Peyer's patch (tissue), 4 donors: ENCODE results near the gene FAM149A. TPM values are rescaled to one million over a fixed set of nuclear protein-coding genes. Genes with fewer than 3 reads are reported as not detected.

ENCODE experiments used
- DNase-seq, 3 donors: peaks; one replicate each; pipeline ENCODE4 v3.0.0-alpha.2; 2017 to 2019
- H3K27ac ChIP-seq, 4 donors: fragments of 200-600 bp; sonication (generic); one replicate each; pipeline ENCODE4 v1.5.1; 2016 to 2019
- H3K27me3 ChIP-seq, 2 donors: fragments of 200-600 bp; sonication (generic); one replicate each; pipeline ENCODE4 v1.5.1; 2019
- H3K36me3 ChIP-seq, 3 donors: fragments of 200-600 bp; sonication (generic); one replicate each; pipeline ENCODE4 v1.5.1; 2016 to 2019
- H3K4me1 ChIP-seq, 4 donors: fragments of 200-600 bp; sonication (generic); one replicate each; pipeline ENCODE4 v1.5.1; 2016 to 2019
- H3K4me3 ChIP-seq, 4 donors: fragments of 200-600 bp; sonication (generic); 1 replicate in 3 of 4; 2 replicates in 1 of 4; pipeline ENCODE4 v1.5.1; 2016 to 2019; ENCODE audit warnings: mild to moderate bottlenecking in 1 of 4
- H3K9me3 ChIP-seq, 4 donors: fragments of 200-600 bp; sonication (generic); one replicate each; pipeline ENCODE4 v1.5.1; 2016 to 2019; ENCODE audit warnings: mild to moderate bottlenecking in 1 of 4
- POLR2A ChIP-seq, 2 donors: fragments of 450-650 bp; IDR thresholded peaks; one replicate each; pipeline ENCODE4 v1.5.1; 2017; ENCODE audit warnings: antibody characterized with exemption in 2 of 2, mild to moderate bottlenecking in 2 of 2, moderate library complexity in 2 of 2
- total RNA-seq, 4 donors: library from RNA; depleted of rRNA; stranded (reverse); fragments of >200 nt; gene quantifications; one replicate each; pipeline ENCODE4 v1.1.0, GENCODE V29; 2016
- TF ChIP-seq, protein P1 (sequence below), 6 experiments: fragments of 450-650 bp in 4 of 6; fragments of 200-600 bp in 2 of 6; sonication (generic) in 1 of 6; IDR thresholded peaks; one replicate each; pipeline ENCODE4 v1.5.1; 2017 to 2019; ENCODE audit warnings: antibody characterized with exemption in 6 of 6, mild to moderate bottlenecking in 3 of 6, moderate library complexity in 1 of 6

The FAM149A gene
- total RNA-seq, result 10 to 100 TPM; 11.2 to 14.0 (median 12.6) TPM

DNA sequence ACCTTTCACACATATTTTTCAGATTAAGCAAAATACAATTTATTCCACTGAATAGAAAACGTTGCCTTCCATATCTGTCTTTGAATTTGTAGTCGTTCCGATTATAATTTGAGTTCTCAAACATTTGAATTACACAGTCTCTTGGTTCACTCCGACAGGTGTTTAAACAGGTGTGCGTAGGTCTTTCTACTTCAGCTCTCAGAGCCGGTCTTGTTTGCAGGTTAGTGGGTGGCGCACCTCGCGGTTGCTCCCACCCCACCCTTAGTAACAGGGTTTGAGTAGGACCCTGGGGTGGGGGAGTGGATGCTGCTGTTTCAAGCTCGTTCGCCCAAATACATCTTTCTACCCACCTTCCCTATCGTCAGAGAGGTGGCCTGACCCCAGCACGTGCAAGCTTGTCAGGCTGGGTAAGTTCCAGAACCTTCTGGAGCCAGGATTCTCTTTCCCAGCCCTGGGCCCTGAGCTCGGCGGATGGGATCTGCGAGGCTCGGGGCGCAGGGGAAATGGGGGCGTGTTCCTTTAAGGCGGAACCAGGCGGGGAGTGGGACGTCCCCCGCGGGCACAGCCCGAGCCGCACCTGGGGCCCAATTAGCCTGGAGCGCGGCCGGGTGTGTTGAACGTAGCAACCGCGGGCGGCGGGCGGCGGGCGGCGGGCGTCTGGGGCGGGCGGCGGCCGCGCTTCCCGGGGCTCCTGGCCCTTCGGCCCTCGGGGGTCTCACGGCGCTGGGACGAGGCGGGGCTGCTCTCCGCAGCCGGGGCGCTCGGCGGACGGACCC lies at the start of gene FAM149A:
FAM149A (plus strand) TSS at position 591 of the 776 bp plus-strand sequence.
- peak; percentile 38 to 87 (median 87) for DNase-seq
- Histone ChIP-seq H3K27ac (peak within 1 kb of the TSS; percentile 60 to 82 (median 64)), H3K36me3 (no peaks in the 10 kb centered on the region), H3K27me3 (no peaks in the 10 kb centered on the region), H3K9me3 (no peaks in the 10 kb centered on the region), H3K4me3 (peak within 1 kb of the TSS; percentile 44 to 81 (median 60)), H3K4me1 (peaks cover 0 to 4% (median 0%) of the 10 kb centered on the region in 4 donors)
- TF ChIP-seq, protein P1, sequence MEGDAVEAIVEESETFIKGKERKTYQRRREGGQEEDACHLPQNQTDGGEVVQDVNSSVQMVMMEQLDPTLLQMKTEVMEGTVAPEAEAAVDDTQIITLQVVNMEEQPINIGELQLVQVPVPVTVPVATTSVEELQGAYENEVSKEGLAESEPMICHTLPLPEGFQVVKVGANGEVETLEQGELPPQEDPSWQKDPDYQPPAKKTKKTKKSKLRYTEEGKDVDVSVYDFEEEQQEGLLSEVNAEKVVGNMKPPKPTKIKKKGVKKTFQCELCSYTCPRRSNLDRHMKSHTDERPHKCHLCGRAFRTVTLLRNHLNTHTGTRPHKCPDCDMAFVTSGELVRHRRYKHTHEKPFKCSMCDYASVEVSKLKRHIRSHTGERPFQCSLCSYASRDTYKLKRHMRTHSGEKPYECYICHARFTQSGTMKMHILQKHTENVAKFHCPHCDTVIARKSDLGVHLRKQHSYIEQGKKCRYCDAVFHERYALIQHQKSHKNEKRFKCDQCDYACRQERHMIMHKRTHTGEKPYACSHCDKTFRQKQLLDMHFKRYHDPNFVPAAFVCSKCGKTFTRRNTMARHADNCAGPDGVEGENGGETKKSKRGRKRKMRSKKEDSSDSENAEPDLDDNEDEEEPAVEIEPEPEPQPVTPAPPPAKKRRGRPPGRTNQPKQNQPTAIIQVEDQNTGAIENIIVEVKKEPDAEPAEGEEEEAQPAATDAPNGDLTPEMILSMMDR (IDR thresholded peaks at IDR 0.05), result no peak
- TF ChIP-seq POLR2A (IDR thresholded peaks at IDR 0.05), result peak; percentile 52 to 56

DNA sequence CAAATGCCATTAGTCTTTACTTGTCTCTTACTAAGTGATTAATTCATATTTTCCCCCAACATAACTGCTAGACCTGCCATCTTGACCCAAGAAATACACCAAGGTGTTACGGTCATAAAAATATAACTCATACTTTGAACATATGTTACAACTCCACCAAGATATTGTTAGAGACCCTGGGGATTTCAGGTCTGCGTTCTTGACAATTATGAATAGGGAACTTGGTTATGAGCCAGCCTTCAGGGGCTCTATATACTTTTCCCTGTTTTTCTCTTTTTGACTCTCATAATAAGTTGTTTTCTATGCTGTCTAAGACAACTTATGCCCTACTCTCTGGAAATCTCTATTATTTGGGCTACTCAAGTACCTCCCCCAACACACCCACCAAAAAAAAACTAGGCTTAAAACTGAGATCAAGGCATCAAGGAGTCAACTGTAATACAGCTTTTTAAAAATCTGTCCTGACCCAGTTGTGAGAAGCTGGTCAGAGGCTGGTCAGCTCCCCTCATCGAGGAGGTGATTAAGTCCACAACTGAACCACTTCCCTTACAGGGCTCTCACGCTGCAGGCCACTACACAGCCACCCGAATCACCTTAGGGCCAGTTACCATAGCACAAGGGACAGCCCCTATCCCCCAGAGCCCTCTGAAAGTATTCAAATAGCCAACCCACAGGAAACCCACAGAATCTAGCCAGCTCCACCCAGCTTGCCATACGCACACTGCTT lies 46.1 kb upstream of the FAM149A start:
- no peak overlapping the region for H3K4me3 ChIP-seq
- no peak for TF ChIP-seq POLR2A (IDR thresholded peaks at IDR 0.05)
- TF ChIP-seq, protein P1 (IDR thresholded peaks at IDR 0.05), result no peak
- no peaks in the 10 kb centered on the region for H3K27me3 ChIP-seq
- no peak for DNase-seq
- H3K27ac ChIP-seq, result no peak overlapping the region
- no peaks in the 10 kb centered on the region for H3K4me1 ChIP-seq
- H3K9me3 ChIP-seq, result no peaks in the 10 kb centered on the region
- no peaks in the 10 kb centered on the region for H3K36me3 ChIP-seq

DNA sequence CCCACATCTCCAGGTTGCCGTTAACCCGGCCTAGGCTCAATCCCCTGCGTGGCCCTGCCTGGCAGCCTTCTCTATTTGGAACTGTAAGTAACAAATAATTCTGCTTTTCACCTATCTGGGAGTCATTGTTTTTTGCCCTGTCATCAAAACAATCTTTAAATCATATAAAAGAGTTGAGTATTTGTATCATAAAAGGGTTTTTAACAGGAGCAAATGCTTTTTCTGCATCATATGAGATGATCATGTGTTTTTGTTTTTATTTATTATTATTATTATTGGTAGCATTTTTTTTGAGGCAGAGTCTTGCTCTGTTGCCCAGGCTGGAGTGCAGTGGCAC lies 45.6 kb upstream of the FAM149A start:
- no peaks in the 10 kb centered on the region for H3K4me1 ChIP-seq
- no peak for TF ChIP-seq POLR2A (IDR thresholded peaks at IDR 0.05)
- TF ChIP-seq, protein P1 (IDR thresholded peaks at IDR 0.05), result no peak
- no peak overlapping the region for H3K27ac ChIP-seq
- H3K9me3 ChIP-seq, result no peaks in the 10 kb centered on the region
- no peaks in the 10 kb centered on the region for H3K36me3 ChIP-seq
- no peaks in the 10 kb centered on the region for H3K27me3 ChIP-seq
- no peak overlapping the region for H3K4me3 ChIP-seq
- no peak for DNase-seq

DNA sequence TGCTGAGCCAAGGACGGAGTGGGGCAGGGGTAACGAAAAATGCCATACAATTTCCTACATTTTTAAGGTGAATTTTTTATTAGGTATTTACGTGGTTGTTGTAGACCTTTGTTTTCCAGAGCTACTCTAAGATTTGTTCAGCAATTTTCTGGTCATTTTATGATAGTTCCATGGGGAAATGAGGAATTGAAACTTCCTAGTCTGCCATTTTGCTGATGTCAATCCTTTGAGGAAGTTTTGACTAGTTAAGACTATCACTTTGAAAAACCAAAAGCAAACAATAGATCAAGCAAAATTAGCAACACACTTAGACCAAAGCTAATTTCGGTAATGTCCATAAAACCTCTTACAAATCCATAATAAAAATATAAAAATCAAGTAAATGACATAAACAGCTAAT lies 42.6 kb upstream of the FAM149A start:
- DNase-seq, result no peak
- H3K4me3 ChIP-seq, result no peak overlapping the region
- H3K9me3 ChIP-seq, result no peaks in the 10 kb centered on the region
- TF ChIP-seq POLR2A (IDR thresholded peaks at IDR 0.05), result no peak
- TF ChIP-seq, protein P1 (IDR thresholded peaks at IDR 0.05), result no peak
- no peak overlapping the region for H3K27ac ChIP-seq
- H3K4me1 ChIP-seq, result no peaks in the 10 kb centered on the region
- H3K27me3 ChIP-seq, result no peaks in the 10 kb centered on the region
- no peaks in the 10 kb centered on the region for H3K36me3 ChIP-seq

DNA sequence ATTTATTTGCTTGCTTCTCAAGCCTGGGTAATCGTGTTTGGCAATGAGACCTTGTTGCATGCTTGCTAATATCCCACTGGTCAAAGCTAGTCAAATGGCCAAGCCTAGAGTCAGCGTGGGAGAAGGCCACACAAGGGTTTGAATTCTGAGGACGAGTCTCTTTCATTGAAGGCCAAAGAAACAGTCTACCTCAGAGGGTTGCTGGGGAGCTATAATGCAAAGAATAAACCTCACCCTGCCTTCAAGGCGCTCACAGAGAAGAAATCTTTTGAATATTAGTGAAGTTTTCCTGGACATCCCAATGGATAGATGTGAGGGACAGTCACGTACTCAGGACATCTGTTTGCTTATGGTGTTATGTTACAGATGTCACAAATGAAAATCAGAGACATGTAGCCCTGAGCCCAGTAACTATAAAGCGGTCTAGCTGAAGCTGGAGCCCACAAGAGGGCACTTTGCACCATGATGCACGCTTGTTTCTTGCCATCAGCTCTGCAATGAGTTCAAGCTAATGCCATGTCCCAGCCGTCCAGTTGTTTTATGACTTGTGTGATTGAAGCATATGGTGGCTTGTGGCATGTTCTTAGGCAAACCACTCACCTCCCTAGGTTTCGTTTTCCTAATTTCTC lies 36.6 kb upstream of the FAM149A start:
- TF ChIP-seq, protein P1 (IDR thresholded peaks at IDR 0.05), result peak in 4 of 6 experiments; percentile 40 to 80 (median 68)
- TF ChIP-seq POLR2A (IDR thresholded peaks at IDR 0.05), result no peak
- Histone ChIP-seq H3K9me3 (no peaks in the 10 kb centered on the region), H3K27me3 (no peaks in the 10 kb centered on the region), H3K27ac (peak overlapping the region in 2 of 4 donors; percentile 65 to 74), H3K4me1 (peaks cover 0 to 8% (median 0%) of the 10 kb centered on the region in 4 donors), H3K36me3 (no peaks in the 10 kb centered on the region), H3K4me3 (peak overlapping the region in 3 of 4 donors; percentile 27 to 63 (median 57))
- peak; percentile 19 to 86 (median 63) for DNase-seq
